Endothelial cell of umbilical vein (primary cell): ENCODE data around the gene CYP19A1. TPM values are rescaled to one million over a fixed set of nuclear protein-coding genes. Genes with fewer than 3 reads are reported as not detected.

Source experiments
- BruUV-seq: library from RNA; stranded (reverse); fragments of 400-500 nt; replicated peaks from 2 replicates; lab custom pipeline; 2021; lab: Mats Ljungman, UMichigan
- CTCF ChIA-PET: fragments of 300-600, 350-600 bp; sonication (Branson Sonifier 250); formaldehyde crosslinking; loops from one replicate; lab custom pipeline; 2021; ENCODE audit warnings: antibody characterized with exemption, inconsistent platforms; lab: Charles Lee
- POLR2A ChIA-PET: fragments of 300-600, 350-600 bp; sonication (Branson Sonifier 250); formaldehyde crosslinking; loops from one replicate; lab custom pipeline; 2021; ENCODE audit warnings: antibody characterized with exemption, inconsistent platforms; lab: Charles Lee
- DNase-seq: peaks from one replicate; pipeline ENCODE4 v3.0.0-alpha.2; 2011; ENCODE audit warnings: low read depth, low spot score
- FAIRE-seq: peaks from 2 replicates; lab custom pipeline; 2011; peaks lifted over from hg19 to GRCh38; lab: Jason Lieb, UNC
- H2AFZ ChIP-seq: 2 replicates; pipeline ENCODE4 v1.6.0; 2012; ENCODE audit warnings: low read depth, low read length, control low read depth, inconsistent platforms
- H3K27ac ChIP-seq: 2 replicates; pipeline ENCODE4 v1.5.1; 2011; ENCODE audit warnings: low read depth, mild to moderate bottlenecking, control low read depth, low read length, moderate library complexity; ENCODE audit not compliant: insufficient read depth
- H3K27me3 ChIP-seq, 2 experiments: 2 replicates each; pipeline versions ENCODE4 v1.6.0 to v1.6.1; 2011; ENCODE audit warnings: low read length in 2 of 2, mixed read lengths in 1 of 2; ENCODE audit not compliant: control insufficient read depth in 2 of 2, insufficient read depth in 2 of 2
- H3K36me3 ChIP-seq, 2 experiments: 2 replicates in 1 of 2; 3 replicates in 1 of 2; pipeline ENCODE4 v1.5.1; 2011; ENCODE audit warnings: low read length in 2 of 2, mild to moderate bottlenecking in 1 of 2, moderate library complexity in 1 of 2; ENCODE audit not compliant: control insufficient read depth in 2 of 2, insufficient read depth in 2 of 2; ENCODE audit errors: extremely low read depth in 1 of 2
- H3K4me1 ChIP-seq: 3 replicates; pipeline ENCODE4 v1.5.1; 2011; ENCODE audit warnings: mild to moderate bottlenecking, low read length; ENCODE audit not compliant: control insufficient read depth, insufficient read depth; ENCODE audit errors: extremely low read depth
- H3K4me2 ChIP-seq: 2 replicates; pipeline ENCODE4 v1.6.1; 2011; ENCODE audit warnings: low read length, control low read depth, mixed read lengths; ENCODE audit not compliant: insufficient read depth
- H3K4me3 ChIP-seq, 3 experiments: fragments of 200-600 bp in 1 of 3; sonication (generic), shearing (Covaris generic) in 1 of 3; replicated peaks in 1 of 3; 2 replicates each; pipeline ENCODE4 v1.5.1; 2011 to 2016; ENCODE audit warnings: control low read depth in 3 of 3, low read length in 3 of 3, mild to moderate bottlenecking in 2 of 3, inconsistent platforms in 1 of 3, low read depth in 1 of 3, moderate library complexity in 1 of 3; ENCODE audit not compliant: insufficient read depth in 1 of 3
- H3K79me2 ChIP-seq: 2 replicates; pipeline ENCODE4 v1.6.0; 2012; ENCODE audit warnings: low read length, inconsistent platforms; ENCODE audit not compliant: control insufficient read depth, insufficient read depth
- H3K9ac ChIP-seq: replicated peaks from 2 replicates; pipeline ENCODE3; 2011; ENCODE audit warnings: low read length, control low read depth; ENCODE audit not compliant: insufficient read depth; ENCODE audit errors: extremely low read depth
- H3K9me1 ChIP-seq: replicated peaks from 3 replicates; pipeline ENCODE4 v1.6.0; 2011; ENCODE audit warnings: mild to moderate bottlenecking, low read length; ENCODE audit not compliant: control insufficient read depth, insufficient read depth; ENCODE audit errors: extremely low read depth
- H3K9me3 ChIP-seq: replicated peaks from 2 replicates; pipeline ENCODE4 v1.5.1; 2012; ENCODE audit warnings: low read length, inconsistent platforms; ENCODE audit not compliant: control insufficient read depth, insufficient read depth
- H4K20me1 ChIP-seq: replicated peaks from 2 replicates; pipeline ENCODE3; 2011; ENCODE audit warnings: mild to moderate bottlenecking, low read length; ENCODE audit not compliant: control insufficient read depth, insufficient read depth; ENCODE audit errors: extremely low read depth
- CTCF ChIP-seq, 2 donors: IDR thresholded peaks; 1 replicate in 1 of 2; 2 replicates in 1 of 2; pipeline ENCODE4 v1.5.1; 2011; ENCODE audit warnings: low read length in 2 of 2, mild to moderate bottlenecking in 2 of 2, moderate library complexity in 2 of 2, control low read depth in 1 of 2, inconsistent platforms in 1 of 2, low read depth in 1 of 2; ENCODE audit not compliant: insufficient read depth in 1 of 2; ENCODE audit errors: extremely low read depth in 1 of 2
- EZH2 ChIP-seq: IDR thresholded peaks from 2 replicates; pipeline ENCODE4 v1.6.1; 2012; ENCODE audit warnings: borderline replicate concordance, low read depth, mild to moderate bottlenecking, moderate library complexity, low read length, inconsistent platforms; ENCODE audit not compliant: severe bottlenecking
- GATA2 ChIP-seq: IDR thresholded peaks from 2 replicates; pipeline ENCODE4 v1.7.0; 2011; ENCODE audit warnings: low read depth, mild to moderate bottlenecking, moderate library complexity, mixed read lengths, low read length; ENCODE audit not compliant: insufficient read length, insufficient read depth
- JUN ChIP-seq: IDR thresholded peaks from 2 replicates; pipeline ENCODE4 v1.6.1; 2011; ENCODE audit warnings: borderline replicate concordance, low read depth; ENCODE audit not compliant: insufficient read length, insufficient read depth
- MAX ChIP-seq: IDR thresholded peaks from 2 replicates; pipeline ENCODE4 v1.6.1; 2011; ENCODE audit not compliant: insufficient read depth, insufficient read length
- MYC ChIP-seq: IDR thresholded peaks from one replicate; pipeline ENCODE4 v1.6.1; 2011; ENCODE audit warnings: mild to moderate bottlenecking, low read depth, low read length
- POLR2A ChIP-seq: IDR thresholded peaks from 2 replicates; pipeline ENCODE4 v1.6.1; 2012; ENCODE audit warnings: low read depth, mild to moderate bottlenecking, control low read depth, low read length
- POLR2AphosphoS5 ChIP-seq: IDR thresholded peaks from 2 replicates; pipeline ENCODE4 v1.6.1; 2012; ENCODE audit warnings: low read depth, mild to moderate bottlenecking, control low read depth, low read length, moderate library complexity; ENCODE audit not compliant: insufficient read depth
- dilution Hi-C: fragments of 300-500 bp; cut with MboI; formaldehyde crosslinking; loops from one replicate; pipeline ENCODE4 v1.15.0; 2019; ENCODE audit warnings: low sequenced_read_pairs; ENCODE audit not compliant: extremely low pct_ligation_motif_present
- intact Hi-C: fragments of 100-400 bp; cut with micrococcal nuclease; formaldehyde crosslinking; loops from one replicate; pipeline ENCODE4 v1.10.0; 2022
- polyA plus RNA-seq, 4 experiments: library from polyadenylated mRNA; depleted of rRNA in 3 of 4; stranded (reverse) in 3 of 4; unstranded in 1 of 4; fragments of >200 nt; gene quantifications; 2 replicates each; pipeline versions ENCODE4 v1.2.1 to v1.2.3, GENCODE V29; 2011 to 2012; ENCODE audit warnings: missing spikeins in 1 of 4
- total RNA-seq: library from RNA; stranded (reverse); gene quantifications from 2 replicates; pipeline ENCODE4 v1.2.3, GENCODE V29; 2021

CYP19A1 gene
- total and polyA plus RNA-seq, 2 donors (not counting 3 experiments of a cell fraction or from before 2014, with no cell fraction given) = not detected

DNA sequence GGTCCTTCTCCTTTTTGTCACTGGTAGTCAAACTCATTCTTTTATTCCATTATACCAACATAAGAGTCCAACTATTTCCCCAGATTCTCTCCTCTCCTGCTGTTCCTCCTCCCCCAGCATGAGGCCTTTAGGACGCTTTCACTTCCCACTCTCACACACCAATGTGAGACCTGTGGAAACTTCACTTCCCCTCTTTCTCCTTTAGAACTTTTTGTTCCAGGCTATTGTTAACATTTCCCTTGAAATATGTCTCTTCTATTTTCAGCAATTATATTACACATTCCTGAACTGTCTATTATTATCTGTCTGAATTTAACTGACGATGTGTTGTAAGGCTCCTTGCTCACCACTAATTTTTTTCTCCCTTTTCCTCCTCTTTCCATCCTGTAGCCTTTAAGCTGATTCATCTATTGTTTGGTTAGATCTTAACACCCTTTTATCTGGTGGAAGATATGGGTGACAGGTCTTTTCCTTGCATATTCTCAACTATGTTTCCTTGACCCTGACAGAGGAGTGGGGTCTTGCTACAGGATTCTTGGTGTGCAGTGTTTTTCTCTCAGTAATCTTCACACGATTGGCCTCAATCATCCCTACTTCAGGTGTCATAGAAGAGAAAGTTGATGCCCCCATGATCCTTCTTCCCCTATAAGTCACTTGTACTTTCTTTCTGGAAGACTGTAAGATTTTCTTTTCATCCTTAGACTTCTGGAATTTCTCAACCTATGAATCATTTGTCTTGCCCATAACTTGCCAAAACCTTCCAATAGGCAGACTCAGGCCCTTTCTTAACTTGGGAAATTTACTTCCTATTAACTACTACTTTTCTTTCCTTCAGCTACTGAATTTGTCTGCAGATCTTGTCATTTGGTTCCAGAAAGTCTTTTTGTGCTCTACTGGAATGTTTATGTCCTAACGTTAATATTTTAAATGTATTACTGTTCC is 5.9 kb downstream of the CYP19A1 start:
- POLR2A ChIA-PET = no interaction called here
- H3K27ac ChIP-seq = no peak overlapping the region
- H3K4me3 ChIP-seq = no peak overlapping the region
- H3K36me3 ChIP-seq = no peaks in the 10 kb centered on the region
- H3K4me2 ChIP-seq = no peak overlapping the region
- H3K27me3 ChIP-seq = peaks cover 83 to 87% of the 10 kb centered on the region in 2 experiments
- no peaks in the 10 kb centered on the region for H3K9me3 ChIP-seq
- no peak for FAIRE-seq
- peaks cover 4% of the 10 kb centered on the region for H4K20me1 ChIP-seq
- no peak for TF ChIP-seq GATA2
- TF ChIP-seq EZH2 = no peak
- TF ChIP-seq POLR2A = no peak
- TF ChIP-seq POLR2AphosphoS5 = no peak
- no peak for TF ChIP-seq MAX
- no peak for TF ChIP-seq JUN
- no peak for TF ChIP-seq CTCF (IDR thresholded peaks at IDR 0.05; ENCODE audit: extremely low read depth in 1 of 2, insufficient read depth in 1 of 2, low read depth in 1 of 2, low read length in 2 of 2)
- TF ChIP-seq MYC = no peak
- H3K79me2 ChIP-seq = no peaks in the 10 kb centered on the region
- no peak for DNase-seq
- peaks cover 16% of the 10 kb centered on the region for H3K4me1 ChIP-seq
- H3K9me1 ChIP-seq = no peaks in the 10 kb centered on the region
- H3K9ac ChIP-seq = no peak overlapping the region
- intact Hi-C loops (loop anchor here (5.0 kb wide), 1 partner anchor 50 kb away; no protein-coding TSS in a partner anchor), dilution Hi-C loops (no loop called here)
- CTCF ChIA-PET = interaction anchor here (1.1 to 2.8 kb wide), 7 partner anchors 10 to 169 kb away, joined by 3 to 19 read pairs (median 7); no protein-coding TSS in a partner anchor
- no TSS peak for BruUV-seq
- no peak overlapping the region for H2AFZ ChIP-seq
